Measurements from ENCODE around the gene ITM2B. TPM values are rescaled to one million over a fixed set of nuclear protein-coding genes. Genes with fewer than 3 reads are reported as not detected.

ITM2B gene
- total RNA-seq, 1 experiment from 2014 or later: 120 TPM

Other genes with a start within 250 kb of the ITM2B start
- 43.4 and 44.2 TPM in 2 replicates for gene SUCLA2, start 231.9 kb upstream of the ITM2B start, total RNA-seq (2014; rRNA removed; shearing (Covaris generic); ENCODE audit: low replicate concordance)
- gene NUDT15, start 195.5 kb upstream of the ITM2B start, total RNA-seq (2014; rRNA removed; shearing (Covaris generic); ENCODE audit: low replicate concordance): 16.9 and 22.6 TPM in 2 replicates
- gene MED4, start 138.1 kb upstream of the ITM2B start, total RNA-seq (2014; rRNA removed; shearing (Covaris generic); ENCODE audit: low replicate concordance): 33.4 and 68.3 TPM in 2 replicates
- gene RB1, start 70.5 kb downstream of the ITM2B start, total RNA-seq (2014; rRNA removed; shearing (Covaris generic); ENCODE audit: low replicate concordance): 38.3 and 104 TPM in 2 replicates
- gene LPAR6, start 179.9 kb downstream of the ITM2B start, total RNA-seq (2014; rRNA removed; shearing (Covaris generic); ENCODE audit: low replicate concordance): not detected in 2 replicates

Measured in Karpas-422 (cell line).